Measurements from ENCODE around the gene PPP6R1.

The PPP6R1 gene

DNA sequence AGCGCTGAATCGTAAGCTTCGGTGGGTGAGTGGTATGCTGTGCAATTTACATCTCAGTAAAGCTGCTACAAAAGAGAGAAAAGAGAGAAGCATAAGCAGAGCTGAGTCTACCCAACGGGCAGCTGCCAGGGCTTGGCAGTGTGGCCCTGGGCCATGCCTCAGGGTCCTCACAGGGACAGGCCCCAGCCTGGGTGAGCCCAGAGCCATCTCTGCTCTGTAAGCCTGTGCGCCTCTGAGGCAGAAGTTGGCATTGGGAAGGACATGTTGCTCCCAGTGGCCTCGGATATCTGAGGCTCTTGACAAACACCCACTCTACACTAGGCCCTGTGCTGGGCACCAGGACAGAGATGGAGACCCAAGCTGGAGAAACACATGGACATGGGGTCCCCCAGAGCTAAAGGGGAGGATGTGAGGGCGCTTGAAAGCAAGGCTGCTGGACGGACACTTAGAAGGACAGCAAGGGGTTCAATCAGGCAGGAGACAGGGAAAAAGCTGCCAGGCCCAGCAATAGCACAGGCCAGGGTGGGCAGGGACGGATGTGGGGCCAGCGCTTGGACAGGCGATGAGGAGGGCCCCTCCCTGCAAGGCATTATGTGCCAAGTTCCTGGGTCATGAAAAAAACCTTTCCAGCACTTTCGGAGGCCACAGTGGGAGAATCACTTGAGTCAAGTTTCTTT lies 14.7 kb downstream of the PPP6R1 start:
- peaks cover 24% of the 10 kb centered on the region for H3K4me1 ChIP-seq (ENCODE audit: control insufficient read depth, insufficient read depth, low read length)
- H3K9ac ChIP-seq (ENCODE audit: low read length), result no peak overlapping the region
- H3K36me3 ChIP-seq (ENCODE audit: control insufficient read depth, insufficient read depth, low read length), result peaks cover 16% of the 10 kb centered on the region
- no peaks in the 10 kb centered on the region for H3K9me3 ChIP-seq (ENCODE audit: control insufficient read depth, low read length)
- no peak overlapping the region for H3K4me3 ChIP-seq (ENCODE audit: low read length)
- H3K27me3 ChIP-seq (ENCODE audit: control insufficient read depth, insufficient read depth, low read length), result no peaks in the 10 kb centered on the region

DNA sequence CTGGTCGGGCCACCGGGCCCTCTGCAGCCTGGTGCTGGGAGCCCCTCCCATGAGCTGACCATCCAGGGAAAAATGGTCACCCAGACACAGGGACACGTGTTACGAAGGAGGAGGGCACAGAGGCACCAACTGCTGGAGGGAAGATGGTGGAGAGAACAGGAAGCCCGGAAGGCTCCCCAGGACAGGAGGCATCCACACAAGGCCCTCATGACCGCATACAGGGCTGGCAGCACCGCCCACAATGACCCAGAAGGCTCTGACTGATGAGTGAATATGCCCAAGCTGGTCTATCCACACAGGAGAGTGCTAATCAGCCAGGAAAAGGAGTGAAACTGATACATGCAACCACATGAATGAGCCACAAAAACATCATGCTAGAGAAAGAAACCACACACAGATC lies 16.3 kb downstream of the PPP6R1 start:
- peaks cover 7% of the 10 kb centered on the region for H3K4me1 ChIP-seq (ENCODE audit: control insufficient read depth, insufficient read depth, low read length)
- H3K9ac ChIP-seq (ENCODE audit: low read length), result no peak overlapping the region
- H3K27me3 ChIP-seq (ENCODE audit: control insufficient read depth, insufficient read depth, low read length), result no peaks in the 10 kb centered on the region
- no peak overlapping the region for H3K4me3 ChIP-seq (ENCODE audit: low read length)
- H3K36me3 ChIP-seq (ENCODE audit: control insufficient read depth, insufficient read depth, low read length), result peaks cover 20% of the 10 kb centered on the region
- H3K9me3 ChIP-seq (ENCODE audit: control insufficient read depth, low read length), result no peaks in the 10 kb centered on the region

DNA sequence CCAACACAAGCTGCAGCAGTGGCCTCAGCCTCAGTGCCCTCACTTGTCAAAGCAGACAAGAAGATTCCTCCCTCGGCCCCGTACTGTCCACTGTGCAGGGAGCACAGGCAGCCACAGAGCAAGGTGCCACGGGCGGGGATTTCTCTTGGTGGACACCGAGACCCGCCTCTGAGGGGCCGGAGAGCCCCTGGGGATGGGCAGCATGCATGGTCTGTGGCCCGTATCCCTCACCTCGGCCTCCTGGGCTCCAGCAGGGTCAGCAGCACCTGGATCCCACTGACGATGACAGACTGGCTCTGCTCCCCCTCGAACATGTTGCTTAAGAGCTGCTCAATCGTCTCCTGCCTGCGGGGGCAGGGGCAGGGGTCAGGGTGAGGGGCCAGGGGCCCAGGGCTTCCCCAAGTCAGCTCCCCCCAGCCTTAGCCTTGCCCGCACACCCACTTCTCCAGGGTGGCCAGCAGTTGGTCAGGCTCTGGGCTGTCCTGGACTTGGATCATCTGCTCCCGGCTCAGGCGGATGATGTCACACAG lies 16.8 kb downstream of the PPP6R1 start:
- no peaks in the 10 kb centered on the region for H3K27me3 ChIP-seq (ENCODE audit: control insufficient read depth, insufficient read depth, low read length)
- H3K4me1 ChIP-seq (ENCODE audit: control insufficient read depth, insufficient read depth, low read length), result peaks cover 2% of the 10 kb centered on the region
- no peak overlapping the region for H3K4me3 ChIP-seq (ENCODE audit: low read length)
- no peak overlapping the region for H3K9ac ChIP-seq (ENCODE audit: low read length)
- peaks cover 22% of the 10 kb centered on the region for H3K36me3 ChIP-seq (ENCODE audit: control insufficient read depth, insufficient read depth, low read length)
- H3K9me3 ChIP-seq (ENCODE audit: control insufficient read depth, low read length), result no peaks in the 10 kb centered on the region

DNA sequence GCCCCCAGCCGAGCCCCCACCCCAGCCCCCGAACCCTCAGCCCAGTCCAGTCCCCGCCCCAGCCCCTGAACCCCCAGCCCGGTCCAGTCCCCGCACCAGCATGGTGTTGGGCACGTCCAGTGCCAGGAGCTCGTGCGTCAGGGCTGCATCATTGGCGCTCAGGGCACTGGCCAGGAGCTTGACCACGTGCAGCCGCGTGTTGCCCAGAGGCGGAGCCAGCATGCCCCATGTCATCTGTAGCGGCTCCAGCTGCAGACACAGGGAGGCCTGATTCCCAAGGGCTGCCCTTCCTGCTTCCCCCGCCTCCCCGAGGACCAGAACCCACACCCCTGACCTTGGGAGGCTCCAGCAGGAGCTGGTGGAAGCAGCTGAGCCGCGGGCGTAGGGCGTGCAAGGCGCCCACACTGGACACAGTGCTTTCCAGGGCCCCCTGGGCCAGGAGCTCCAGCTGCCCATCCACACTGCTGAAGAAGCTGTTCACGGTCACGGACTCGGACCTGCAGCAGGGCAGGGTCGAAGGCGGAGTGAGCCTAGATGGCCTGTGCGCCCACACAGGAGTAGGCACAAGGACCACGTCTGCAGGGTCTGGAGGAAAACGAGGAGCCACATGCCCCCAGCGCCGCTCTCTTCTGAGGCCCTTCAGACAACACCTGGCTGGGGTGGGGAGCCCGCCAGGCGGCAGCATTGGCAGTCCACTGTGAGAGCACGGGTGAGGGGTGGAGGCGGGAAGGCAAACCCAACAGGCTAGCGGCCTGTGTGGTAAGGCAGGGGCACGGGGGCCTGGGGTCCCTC lies 17.5 kb downstream of the PPP6R1 start:
- H3K9me3 ChIP-seq (ENCODE audit: control insufficient read depth, low read length), result no peaks in the 10 kb centered on the region
- no peaks in the 10 kb centered on the region for H3K27me3 ChIP-seq (ENCODE audit: control insufficient read depth, insufficient read depth, low read length)
- peaks cover 29% of the 10 kb centered on the region for H3K36me3 ChIP-seq (ENCODE audit: control insufficient read depth, insufficient read depth, low read length)
- H3K4me3 ChIP-seq (ENCODE audit: low read length), result no peak overlapping the region
- no peak overlapping the region for H3K9ac ChIP-seq (ENCODE audit: low read length)
- H3K4me1 ChIP-seq (ENCODE audit: control insufficient read depth, insufficient read depth, low read length), result no peaks in the 10 kb centered on the region

DNA sequence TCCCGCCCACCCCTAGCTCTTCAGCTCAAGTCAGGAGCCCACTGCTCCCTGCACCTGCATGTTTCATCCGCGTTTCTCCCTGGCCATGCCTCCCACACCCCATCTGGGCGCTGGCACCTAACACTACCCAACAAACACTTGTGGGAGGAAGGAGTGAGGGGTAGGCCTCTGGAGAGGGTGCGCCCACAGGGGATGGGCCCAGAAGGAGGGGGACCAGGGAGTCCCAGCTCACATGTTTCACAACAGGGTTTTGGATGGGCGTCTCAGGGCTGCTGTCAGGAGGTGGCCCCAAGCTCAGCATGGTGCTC lies 18.1 kb downstream of the PPP6R1 start:
- Histone ChIP-seq H3K4me1 (ENCODE audit: control insufficient read depth, insufficient read depth, low read length) (no peaks in the 10 kb centered on the region), H3K9ac (ENCODE audit: low read length) (no peak overlapping the region), H3K9me3 (ENCODE audit: control insufficient read depth, low read length) (no peaks in the 10 kb centered on the region), H3K36me3 (ENCODE audit: control insufficient read depth, insufficient read depth, low read length) (peaks cover 33% of the 10 kb centered on the region), H3K4me3 (ENCODE audit: low read length) (no peak overlapping the region), H3K27me3 (ENCODE audit: control insufficient read depth, insufficient read depth, low read length) (no peaks in the 10 kb centered on the region)

DNA sequence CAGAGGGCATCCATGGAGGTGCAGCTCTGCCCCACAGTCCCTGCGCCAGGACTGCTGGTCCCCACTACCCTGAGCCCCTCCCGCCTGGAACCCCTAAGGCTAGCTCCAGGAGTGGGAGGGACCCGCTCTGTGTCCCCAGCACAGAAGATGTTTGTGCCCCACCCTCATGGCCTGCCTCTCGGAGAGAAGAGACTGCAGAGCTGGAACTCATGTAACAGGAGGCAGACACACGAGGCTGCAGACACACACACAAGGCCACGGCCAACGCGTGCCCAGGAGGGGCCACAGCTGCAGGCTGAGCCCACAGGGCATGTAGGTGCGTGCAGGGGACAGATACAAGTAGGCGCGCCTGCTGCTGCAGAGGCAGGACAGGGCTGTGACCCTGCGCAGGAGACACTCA lies 19.8 kb downstream of the PPP6R1 start:
- Histone ChIP-seq H3K27me3 (ENCODE audit: control insufficient read depth, insufficient read depth, low read length) (no peaks in the 10 kb centered on the region), H3K4me1 (ENCODE audit: control insufficient read depth, insufficient read depth, low read length) (no peaks in the 10 kb centered on the region), H3K9ac (ENCODE audit: low read length) (no peak overlapping the region), H3K4me3 (ENCODE audit: low read length) (no peak overlapping the region), H3K36me3 (ENCODE audit: control insufficient read depth, insufficient read depth, low read length) (peaks cover 33% of the 10 kb centered on the region), H3K9me3 (ENCODE audit: control insufficient read depth, low read length) (no peaks in the 10 kb centered on the region)

DNA sequence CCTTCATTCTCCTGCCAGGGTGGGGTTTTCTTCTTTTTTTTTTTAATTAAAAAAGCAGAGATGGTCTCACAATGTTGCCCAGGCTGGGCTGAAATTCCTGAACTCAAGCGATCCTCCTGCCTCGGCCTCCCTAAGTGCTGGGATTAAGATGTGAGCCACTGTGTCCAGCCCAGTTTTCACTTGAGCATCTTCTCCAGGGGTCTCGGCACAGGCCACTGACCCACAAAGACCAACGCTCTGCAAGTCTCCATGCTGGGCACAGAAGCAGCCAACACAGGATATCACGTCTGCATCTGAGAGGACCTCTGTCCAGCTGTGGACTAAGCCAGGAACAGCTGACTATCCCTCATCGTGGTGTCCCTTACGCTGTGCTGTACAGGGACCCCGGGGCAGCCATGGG lies 20.8 kb downstream of the PPP6R1 start:
- no peak overlapping the region for H3K9ac ChIP-seq (ENCODE audit: low read length)
- H3K4me3 ChIP-seq (ENCODE audit: low read length), result no peak overlapping the region
- H3K36me3 ChIP-seq (ENCODE audit: control insufficient read depth, insufficient read depth, low read length), result peaks cover 33% of the 10 kb centered on the region
- no peaks in the 10 kb centered on the region for H3K9me3 ChIP-seq (ENCODE audit: control insufficient read depth, low read length)
- H3K4me1 ChIP-seq (ENCODE audit: control insufficient read depth, insufficient read depth, low read length), result no peaks in the 10 kb centered on the region
- H3K27me3 ChIP-seq (ENCODE audit: control insufficient read depth, insufficient read depth, low read length), result no peaks in the 10 kb centered on the region

DNA sequence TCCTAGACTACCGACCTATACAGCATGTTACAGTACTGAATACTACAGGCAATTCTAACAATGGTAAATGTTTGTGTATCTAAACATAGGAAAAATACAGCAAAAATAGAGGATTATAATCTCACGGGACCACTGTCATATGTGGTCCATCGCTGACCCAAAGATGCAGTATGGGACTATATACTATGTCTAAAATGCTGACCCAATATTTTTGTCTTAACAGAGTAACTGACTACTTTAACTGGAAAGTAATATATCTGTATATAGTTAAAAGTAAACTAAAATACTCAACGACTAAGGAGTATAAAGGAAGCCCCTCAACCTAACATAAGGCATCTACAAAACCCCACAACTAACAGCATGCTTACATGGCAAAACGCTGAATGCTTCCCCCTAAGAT lies 25.8 kb downstream of the PPP6R1 start:
- no peaks in the 10 kb centered on the region for H3K27me3 ChIP-seq (ENCODE audit: control insufficient read depth, insufficient read depth, low read length)
- no peak overlapping the region for H3K9ac ChIP-seq (ENCODE audit: low read length)
- no peaks in the 10 kb centered on the region for H3K9me3 ChIP-seq (ENCODE audit: control insufficient read depth, low read length)
- H3K4me1 ChIP-seq (ENCODE audit: control insufficient read depth, insufficient read depth, low read length), result peaks cover 15% of the 10 kb centered on the region
- no peak overlapping the region for H3K4me3 ChIP-seq (ENCODE audit: low read length)
- peaks cover 23% of the 10 kb centered on the region for H3K36me3 ChIP-seq (ENCODE audit: control insufficient read depth, insufficient read depth, low read length)

DNA sequence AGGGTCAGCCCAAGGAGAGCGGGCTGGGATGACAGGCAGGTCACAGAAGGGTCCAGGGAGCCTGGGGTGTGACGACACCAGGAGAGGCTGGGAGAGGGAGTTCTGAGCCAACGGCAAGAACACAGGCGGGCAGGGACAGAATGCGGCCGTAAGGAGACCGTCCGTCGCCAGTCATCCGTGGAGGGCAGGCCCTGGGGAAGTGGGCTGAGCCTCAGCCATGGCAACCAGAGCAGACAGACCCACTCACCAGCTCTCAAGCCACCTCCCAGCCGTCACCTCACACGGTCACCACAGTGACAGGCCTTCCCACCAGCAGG lies 26.6 kb downstream of the PPP6R1 start:
- no peaks in the 10 kb centered on the region for H3K9me3 ChIP-seq (ENCODE audit: control insufficient read depth, low read length)
- H3K36me3 ChIP-seq (ENCODE audit: control insufficient read depth, insufficient read depth, low read length), result peaks cover 26% of the 10 kb centered on the region
- H3K9ac ChIP-seq (ENCODE audit: low read length), result no peak overlapping the region
- peaks cover 19% of the 10 kb centered on the region for H3K4me1 ChIP-seq (ENCODE audit: control insufficient read depth, insufficient read depth, low read length)
- no peak overlapping the region for H3K4me3 ChIP-seq (ENCODE audit: low read length)
- no peaks in the 10 kb centered on the region for H3K27me3 ChIP-seq (ENCODE audit: control insufficient read depth, insufficient read depth, low read length)

DNA sequence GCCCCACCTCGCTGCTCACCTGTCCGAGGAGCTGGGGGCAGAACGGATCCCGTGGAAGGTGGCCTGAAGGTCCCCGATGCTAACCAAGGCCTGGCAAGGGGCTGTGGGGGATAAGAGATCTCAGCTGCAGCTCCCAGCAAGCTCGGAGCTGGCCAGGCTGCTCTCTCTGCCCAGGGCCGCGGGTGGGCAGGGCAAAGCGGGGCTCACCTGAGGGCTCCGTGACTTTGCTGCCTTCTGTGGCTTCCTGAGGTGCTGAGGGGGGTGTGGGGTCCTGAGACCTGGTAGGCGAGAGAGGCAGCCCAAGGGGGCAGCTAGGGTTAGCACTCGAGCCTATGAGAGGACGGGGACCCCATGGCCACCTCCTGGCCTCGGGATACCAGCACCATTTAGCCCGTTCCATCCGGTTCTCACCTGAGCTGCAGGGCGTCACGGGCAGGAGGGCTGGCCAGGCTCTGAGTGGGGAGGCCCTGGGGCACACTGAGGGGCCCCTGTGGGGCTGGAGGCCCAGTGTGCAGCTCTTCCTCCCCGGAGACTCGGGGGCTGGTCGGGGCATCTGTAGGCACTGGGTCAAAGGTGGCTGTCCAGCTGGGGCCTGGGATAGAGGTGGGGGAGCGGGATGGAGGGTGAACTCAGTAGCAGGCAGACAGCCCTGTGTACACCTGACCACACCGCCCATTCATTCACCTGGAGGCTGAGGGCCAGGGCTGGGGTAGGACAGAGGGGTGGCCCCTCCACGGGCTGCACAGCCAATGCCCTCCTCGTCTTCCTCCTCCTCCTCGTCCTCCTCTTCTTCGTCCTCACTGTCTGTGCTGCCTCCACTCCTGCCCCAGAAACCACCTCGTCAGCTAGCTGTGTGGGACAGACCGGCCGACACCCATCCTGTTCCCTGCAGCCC lies 27.2 kb downstream of the PPP6R1 start:
- Histone ChIP-seq H3K4me1 (ENCODE audit: control insufficient read depth, insufficient read depth, low read length) (peaks cover 19% of the 10 kb centered on the region), H3K27me3 (ENCODE audit: control insufficient read depth, insufficient read depth, low read length) (no peaks in the 10 kb centered on the region), H3K4me3 (ENCODE audit: low read length) (no peak overlapping the region), H3K9me3 (ENCODE audit: control insufficient read depth, low read length) (no peaks in the 10 kb centered on the region), H3K36me3 (ENCODE audit: control insufficient read depth, insufficient read depth, low read length) (peaks cover 20% of the 10 kb centered on the region), H3K9ac (ENCODE audit: low read length) (no peak overlapping the region)

DNA sequence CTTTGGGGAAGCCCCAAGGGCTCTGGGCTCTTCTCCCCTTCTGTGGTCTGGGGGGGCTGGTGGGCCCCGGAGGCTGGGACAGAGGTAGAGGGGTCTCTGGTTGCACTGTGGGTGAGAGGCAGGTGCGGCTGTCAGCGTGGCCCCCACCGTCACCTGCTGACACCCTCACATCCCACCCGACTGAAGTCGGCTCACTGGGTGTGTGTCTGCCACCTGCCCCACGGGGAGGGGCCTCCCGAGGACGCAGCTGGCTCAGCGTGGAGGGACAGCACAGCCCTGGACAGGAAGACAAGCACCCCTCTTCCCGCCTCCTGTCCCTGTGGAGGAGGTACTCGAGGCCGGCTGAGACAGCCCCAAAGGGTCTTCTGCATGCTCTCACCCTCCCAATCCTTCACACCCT lies 28.0 kb downstream of the PPP6R1 start:
- Histone ChIP-seq H3K9me3 (ENCODE audit: control insufficient read depth, low read length) (no peaks in the 10 kb centered on the region), H3K9ac (ENCODE audit: low read length) (no peak overlapping the region)

DNA sequence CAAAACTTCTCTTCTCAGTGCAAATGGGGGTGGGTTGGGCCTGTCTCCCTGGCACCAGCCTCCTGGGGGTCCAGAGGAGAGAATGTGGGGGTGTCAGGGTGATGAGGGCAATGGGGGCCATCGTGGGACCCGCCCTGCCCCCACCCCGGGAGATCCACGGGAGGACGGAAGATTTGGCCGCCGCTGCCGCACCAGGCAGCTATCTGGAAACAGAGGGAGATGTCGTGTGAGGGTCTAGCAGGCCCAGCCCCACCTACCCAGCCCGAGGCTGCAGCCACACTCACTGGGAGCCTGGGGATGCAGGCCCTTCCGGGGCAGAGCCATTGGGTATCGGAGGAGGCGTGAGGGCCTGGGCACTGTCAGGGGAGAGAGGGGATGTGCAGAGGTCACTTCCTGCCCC lies 28.5 kb downstream of the PPP6R1 start:
- Histone ChIP-seq H3K9me3 (ENCODE audit: control insufficient read depth, low read length) (no peaks in the 10 kb centered on the region), H3K27me3 (ENCODE audit: control insufficient read depth, insufficient read depth, low read length) (no peaks in the 10 kb centered on the region), H3K4me3 (ENCODE audit: low read length) (no peak overlapping the region), H3K36me3 (ENCODE audit: control insufficient read depth, insufficient read depth, low read length) (peaks cover 18% of the 10 kb centered on the region), H3K4me1 (ENCODE audit: control insufficient read depth, insufficient read depth, low read length) (peaks cover 19% of the 10 kb centered on the region), H3K9ac (ENCODE audit: low read length) (no peak overlapping the region)

More for the DNA sequence above, 28.0 kb downstream of the PPP6R1 start:
- Histone ChIP-seq H3K4me1 (ENCODE audit: control insufficient read depth, insufficient read depth, low read length) (peaks cover 19% of the 10 kb centered on the region), H3K36me3 (ENCODE audit: control insufficient read depth, insufficient read depth, low read length) (peaks cover 14% of the 10 kb centered on the region), H3K27me3 (ENCODE audit: control insufficient read depth, insufficient read depth, low read length) (no peaks in the 10 kb centered on the region), H3K4me3 (ENCODE audit: low read length) (no peak overlapping the region)
